HL-60 (cell line): Measurements from ENCODE around the gene NUDT14.
A peak's percentile ranks its signal among the peaks of the same experiment; 100 is the strongest.

ENCODE experiments used
- DNase-seq, 2 experiments: peaks; one replicate each; pipeline ENCODE4 v3.0.0-alpha.2; 2010 to 2020; ENCODE audit warnings: low read depth in 1 of 2, low spot score in 1 of 2
- H3K27ac ChIP-seq: fragments of 250-450 bp; sonication (Bioruptor Pico); replicated peaks from 2 replicates; pipeline ENCODE4 v1.5.1; 2020; ENCODE audit warnings: mild to moderate bottlenecking, moderate library complexity
- H3K27me3 ChIP-seq: fragments of 250-450 bp; sonication (Bioruptor Pico); 2 replicates; pipeline ENCODE4 v1.5.1; 2021; ENCODE audit warnings: mild to moderate bottlenecking, moderate library complexity; ENCODE audit not compliant: insufficient read depth, poor library complexity, severe bottlenecking
- H3K4me3 ChIP-seq: replicated peaks from 2 replicates; pipeline ENCODE4 v1.5.1; 2011; ENCODE audit warnings: mild to moderate bottlenecking, control low read depth, low read length; ENCODE audit not compliant: insufficient read depth
- GABPA ChIP-seq: IDR thresholded peaks from 2 replicates; pipeline ENCODE4 v1.6.1; 2012; ENCODE audit warnings: low read depth
- POLR2AphosphoS5 ChIP-seq: IDR thresholded peaks from 2 replicates; pipeline ENCODE4 v1.6.1; 2012; ENCODE audit warnings: low read depth
- SPI1 ChIP-seq: IDR thresholded peaks from 2 replicates; pipeline ENCODE4 v1.6.1; 2012; ENCODE audit warnings: low read depth, mild to moderate bottlenecking, borderline replicate concordance
- TF ChIP-seq, protein P1 (sequence below): IDR thresholded peaks from one replicate; pipeline ENCODE4 v1.5.1; 2011; ENCODE audit warnings: low read length, control low read depth, inconsistent platforms; ENCODE audit not compliant: insufficient read depth
- TF ChIP-seq, protein P2 (sequence below): IDR thresholded peaks from 2 replicates; pipeline ENCODE4 v1.6.1; 2012; ENCODE audit warnings: low read depth; ENCODE audit not compliant: insufficient replicate concordance

NUDT14 gene

DNA sequence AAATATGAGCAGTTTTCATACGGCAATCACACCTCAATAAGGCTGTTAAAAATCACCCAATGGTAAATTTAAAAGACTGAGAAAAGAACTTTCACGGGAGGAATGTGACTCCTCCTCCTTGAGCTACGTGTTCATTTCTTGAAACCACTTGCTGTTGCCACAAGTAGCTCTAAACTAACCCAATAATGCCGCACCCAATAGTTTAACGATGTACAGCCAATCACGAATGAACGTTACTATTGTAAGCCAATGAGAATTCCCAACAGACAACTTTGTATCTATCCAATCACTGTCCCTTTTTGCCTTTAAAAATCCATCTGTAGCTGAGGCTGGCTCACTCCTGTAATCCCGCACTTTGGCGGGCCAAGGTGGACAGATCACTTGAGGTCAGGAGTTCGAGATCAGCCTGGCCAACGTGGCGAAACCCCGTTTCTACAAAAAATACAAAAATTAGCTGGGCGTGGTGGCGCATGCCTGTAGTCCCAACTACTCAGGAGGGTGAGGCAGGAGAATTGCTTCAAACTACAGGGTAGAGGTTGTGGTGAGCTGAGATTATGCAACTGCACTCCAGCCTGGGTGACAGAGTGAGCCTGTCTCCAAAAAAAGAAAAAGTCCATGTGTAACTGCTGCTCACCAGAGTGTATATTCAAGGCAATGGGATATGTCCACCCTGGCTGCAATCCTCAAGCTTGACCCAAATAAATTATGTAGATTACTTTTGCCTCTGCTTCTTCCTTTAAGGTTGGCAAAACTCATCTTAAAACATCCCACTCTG lies 42.8 kb upstream of the NUDT14 start:
- no peak overlapping the region for H3K4me3 ChIP-seq
- TF ChIP-seq GABPA, result no peak
- TF ChIP-seq, protein P1, sequence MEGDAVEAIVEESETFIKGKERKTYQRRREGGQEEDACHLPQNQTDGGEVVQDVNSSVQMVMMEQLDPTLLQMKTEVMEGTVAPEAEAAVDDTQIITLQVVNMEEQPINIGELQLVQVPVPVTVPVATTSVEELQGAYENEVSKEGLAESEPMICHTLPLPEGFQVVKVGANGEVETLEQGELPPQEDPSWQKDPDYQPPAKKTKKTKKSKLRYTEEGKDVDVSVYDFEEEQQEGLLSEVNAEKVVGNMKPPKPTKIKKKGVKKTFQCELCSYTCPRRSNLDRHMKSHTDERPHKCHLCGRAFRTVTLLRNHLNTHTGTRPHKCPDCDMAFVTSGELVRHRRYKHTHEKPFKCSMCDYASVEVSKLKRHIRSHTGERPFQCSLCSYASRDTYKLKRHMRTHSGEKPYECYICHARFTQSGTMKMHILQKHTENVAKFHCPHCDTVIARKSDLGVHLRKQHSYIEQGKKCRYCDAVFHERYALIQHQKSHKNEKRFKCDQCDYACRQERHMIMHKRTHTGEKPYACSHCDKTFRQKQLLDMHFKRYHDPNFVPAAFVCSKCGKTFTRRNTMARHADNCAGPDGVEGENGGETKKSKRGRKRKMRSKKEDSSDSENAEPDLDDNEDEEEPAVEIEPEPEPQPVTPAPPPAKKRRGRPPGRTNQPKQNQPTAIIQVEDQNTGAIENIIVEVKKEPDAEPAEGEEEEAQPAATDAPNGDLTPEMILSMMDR, result no peak
- TF ChIP-seq SPI1, result no peak
- TF ChIP-seq, protein P2, sequence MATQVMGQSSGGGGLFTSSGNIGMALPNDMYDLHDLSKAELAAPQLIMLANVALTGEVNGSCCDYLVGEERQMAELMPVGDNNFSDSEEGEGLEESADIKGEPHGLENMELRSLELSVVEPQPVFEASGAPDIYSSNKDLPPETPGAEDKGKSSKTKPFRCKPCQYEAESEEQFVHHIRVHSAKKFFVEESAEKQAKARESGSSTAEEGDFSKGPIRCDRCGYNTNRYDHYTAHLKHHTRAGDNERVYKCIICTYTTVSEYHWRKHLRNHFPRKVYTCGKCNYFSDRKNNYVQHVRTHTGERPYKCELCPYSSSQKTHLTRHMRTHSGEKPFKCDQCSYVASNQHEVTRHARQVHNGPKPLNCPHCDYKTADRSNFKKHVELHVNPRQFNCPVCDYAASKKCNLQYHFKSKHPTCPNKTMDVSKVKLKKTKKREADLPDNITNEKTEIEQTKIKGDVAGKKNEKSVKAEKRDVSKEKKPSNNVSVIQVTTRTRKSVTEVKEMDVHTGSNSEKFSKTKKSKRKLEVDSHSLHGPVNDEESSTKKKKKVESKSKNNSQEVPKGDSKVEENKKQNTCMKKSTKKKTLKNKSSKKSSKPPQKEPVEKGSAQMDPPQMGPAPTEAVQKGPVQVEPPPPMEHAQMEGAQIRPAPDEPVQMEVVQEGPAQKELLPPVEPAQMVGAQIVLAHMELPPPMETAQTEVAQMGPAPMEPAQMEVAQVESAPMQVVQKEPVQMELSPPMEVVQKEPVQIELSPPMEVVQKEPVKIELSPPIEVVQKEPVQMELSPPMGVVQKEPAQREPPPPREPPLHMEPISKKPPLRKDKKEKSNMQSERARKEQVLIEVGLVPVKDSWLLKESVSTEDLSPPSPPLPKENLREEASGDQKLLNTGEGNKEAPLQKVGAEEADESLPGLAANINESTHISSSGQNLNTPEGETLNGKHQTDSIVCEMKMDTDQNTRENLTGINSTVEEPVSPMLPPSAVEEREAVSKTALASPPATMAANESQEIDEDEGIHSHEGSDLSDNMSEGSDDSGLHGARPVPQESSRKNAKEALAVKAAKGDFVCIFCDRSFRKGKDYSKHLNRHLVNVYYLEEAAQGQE, result no peak
- TF ChIP-seq POLR2AphosphoS5, result no peak
- H3K27me3 ChIP-seq, result no peaks in the 10 kb centered on the region
- H3K27ac ChIP-seq, result no peak overlapping the region
- peak; percentile 17 to 63 for DNase-seq

DNA sequence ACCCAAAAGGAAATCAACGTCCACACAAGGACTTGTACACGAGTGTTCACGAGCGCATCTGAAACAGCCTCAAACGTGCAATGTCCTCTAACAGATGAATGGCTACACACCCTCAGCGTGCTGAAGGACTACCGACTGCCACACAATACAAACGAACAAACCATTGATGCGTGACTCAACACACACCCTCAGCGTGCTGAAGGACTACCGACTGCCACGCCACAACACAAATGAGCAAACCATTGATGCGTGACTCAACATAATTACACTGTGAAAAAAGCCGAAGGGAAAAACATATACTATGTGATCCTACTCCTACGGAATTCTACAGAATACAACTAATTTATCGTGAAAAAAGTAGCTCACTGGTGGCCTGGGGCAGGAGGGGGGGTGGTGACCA lies 42.1 kb upstream of the NUDT14 start:
- Histone ChIP-seq H3K27ac (no peak overlapping the region), H3K27me3 (no peaks in the 10 kb centered on the region), H3K4me3 (no peak overlapping the region)
- no peak for DNase-seq
- TF ChIP-seq POLR2AphosphoS5, result no peak
- TF ChIP-seq SPI1, result no peak
- TF ChIP-seq, protein P1, result no peak
- TF ChIP-seq GABPA, result no peak
- TF ChIP-seq, protein P2, result no peak

DNA sequence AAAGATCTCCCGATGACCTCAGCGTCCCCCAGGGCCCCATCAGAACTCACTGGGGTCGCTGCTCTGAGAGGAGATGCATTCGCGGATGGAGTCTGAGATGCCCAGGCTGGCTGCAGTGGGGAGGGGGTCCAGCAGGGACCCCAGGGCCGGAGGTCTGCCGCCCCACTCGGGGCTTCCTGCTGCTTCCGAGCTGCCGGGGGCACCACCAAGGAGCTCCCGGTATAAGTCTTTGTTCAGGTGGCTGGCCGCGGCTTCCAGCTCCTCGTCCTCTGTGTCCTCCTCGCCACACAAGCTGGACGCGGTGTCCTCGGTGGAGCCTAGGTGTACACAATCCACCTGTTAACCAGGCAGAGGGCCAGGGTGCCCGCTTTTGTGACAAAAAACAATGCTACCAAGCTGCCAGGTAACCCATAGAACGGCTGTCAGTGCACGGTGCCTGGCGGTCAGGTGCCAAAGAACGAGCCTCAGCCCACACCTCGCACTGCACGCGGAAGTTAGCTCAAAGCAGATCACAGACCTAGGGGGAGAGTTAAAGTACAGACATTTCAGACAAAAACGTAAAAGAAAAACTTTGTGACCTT lies 40.6 kb upstream of the NUDT14 start:
- DNase-seq, result no peak
- no peaks in the 10 kb centered on the region for H3K27me3 ChIP-seq
- no peak overlapping the region for H3K4me3 ChIP-seq
- no peak for TF ChIP-seq SPI1
- TF ChIP-seq GABPA, result no peak
- no peak overlapping the region for H3K27ac ChIP-seq

DNA sequence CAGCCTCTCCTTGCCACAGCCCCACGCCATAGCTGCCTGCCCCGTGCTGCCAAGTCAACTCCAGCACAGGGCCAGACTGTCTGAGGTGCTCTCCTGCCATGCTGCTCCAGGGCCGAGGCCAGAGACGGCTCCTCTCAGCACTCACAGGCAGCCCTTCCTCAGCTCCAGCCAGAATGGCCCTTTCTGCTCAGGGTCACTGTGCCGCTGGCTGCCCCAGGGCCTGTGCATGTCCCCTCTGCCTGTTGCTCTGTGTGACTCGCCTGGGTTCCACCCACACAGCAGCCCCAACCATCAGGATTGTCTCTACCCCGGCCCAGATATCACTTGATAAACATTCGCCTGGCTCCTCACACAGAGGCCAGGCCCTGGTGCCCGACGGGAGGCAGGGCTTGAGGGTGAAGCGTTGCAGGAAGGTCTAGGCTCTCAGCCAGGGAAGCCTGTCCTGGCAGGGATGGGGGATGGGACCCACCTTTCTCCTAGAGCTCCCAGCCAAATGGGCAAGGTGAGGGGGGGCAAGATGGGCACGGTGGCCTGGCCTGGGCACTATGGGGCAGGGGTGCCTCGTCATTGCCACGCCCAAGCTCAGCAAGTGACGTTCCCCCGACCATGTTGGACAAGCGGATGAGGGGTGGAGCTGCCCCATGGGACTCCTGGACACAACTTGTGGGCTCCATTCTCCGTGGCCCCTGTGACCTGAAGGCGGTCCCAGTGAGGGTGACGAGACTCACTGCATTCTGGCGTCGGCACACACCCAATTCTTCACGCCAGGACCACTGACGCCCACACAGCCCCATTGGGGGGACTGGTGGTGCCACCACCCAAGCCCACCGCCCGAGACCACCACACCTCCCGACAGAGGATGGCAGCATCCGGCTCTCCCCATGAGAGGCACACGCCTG lies 39.8 kb upstream of the NUDT14 start:
- Histone ChIP-seq H3K27ac (no peak overlapping the region), H3K27me3 (no peaks in the 10 kb centered on the region), H3K4me3 (no peak overlapping the region)
- no peak for TF ChIP-seq GABPA
- TF ChIP-seq, protein P2, result no peak
- TF ChIP-seq POLR2AphosphoS5, result no peak
- TF ChIP-seq SPI1, result no peak
- TF ChIP-seq, protein P1, result no peak
- no peak for DNase-seq
